OCI-LY3 (cell line): ENCODE measurements around the gene PID1.
"Not testable (repeated sequence)": the region's sequence is repeated elsewhere in the genome, so short reads cannot be mapped to it uniquely, and the experiment has no call there.

Experiments
- H2AFZ ChIP-seq: fragments of 200-600, 300-600 bp; shearing (Covaris generic); 2 replicates; pipeline ENCODE4 v1.6.0; 2014; ENCODE audit warnings: antibody characterized with exemption, low read depth, low read length
- H3K27ac ChIP-seq: fragments of 200-600, 300-600 bp; sonication (generic); 2 replicates; pipeline ENCODE4 v1.5.1; 2014; ENCODE audit warnings: mild to moderate bottlenecking, low read length, moderate library complexity, mixed read lengths
- H3K27me3 ChIP-seq: fragments of 200-600, 300-600 bp; sonication (generic); 2 replicates; pipeline ENCODE4 v1.6.1; 2014; ENCODE audit warnings: low read depth, low read length, mixed read lengths
- H3K36me3 ChIP-seq: fragments of 200-600, 300-600 bp; sonication (generic); replicated peaks from 2 replicates; pipeline ENCODE3; 2014; ENCODE audit warnings: low read depth, low read length, mixed read lengths
- H3K4me1 ChIP-seq: fragments of 300-600, 200-600 bp; sonication (generic); 2 replicates; pipeline ENCODE4 v1.6.1; 2014; ENCODE audit warnings: low read length, mixed read lengths
- H3K4me2 ChIP-seq: fragments of 200-600, 300-600 bp; sonication (generic); 2 replicates; pipeline ENCODE4 v1.6.1; 2014; ENCODE audit warnings: low read length, mixed read lengths
- H3K4me3 ChIP-seq: fragments of 300-600, 200-600 bp; sonication (generic); 2 replicates; pipeline ENCODE4 v1.5.1; 2014; ENCODE audit warnings: antibody characterized with exemption, mild to moderate bottlenecking, low read length, moderate library complexity
- H3K79me2 ChIP-seq: fragments of 300-600, 200-600 bp; shearing (Covaris generic); 2 replicates; pipeline ENCODE4 v1.6.1; 2014; ENCODE audit warnings: mild to moderate bottlenecking, low read length, mixed read lengths
- H3K9ac ChIP-seq: fragments of 300-600, 200-600 bp; shearing (Covaris generic); 2 replicates; pipeline ENCODE4 v1.6.0; 2014; ENCODE audit warnings: mild to moderate bottlenecking, low read length, moderate library complexity
- H3K9me3 ChIP-seq: fragments of 200-600, 300-600 bp; shearing (Covaris generic); 2 replicates; pipeline ENCODE4 v1.6.1; 2014; ENCODE audit warnings: low read length, mixed read lengths; ENCODE audit not compliant: insufficient read depth
- H4K20me1 ChIP-seq: fragments of 200-600, 300-600 bp; sonication (generic); 2 replicates; pipeline ENCODE4 v1.6.1; 2016; ENCODE audit warnings: low read length, mixed read lengths; ENCODE audit not compliant: insufficient read depth
- EZH2phosphoT487 ChIP-seq: fragments of 200-600 bp; shearing (Covaris generic); IDR thresholded peaks from 2 replicates; pipeline ENCODE4 v1.6.1; 2018; ENCODE audit warnings: antibody characterized with exemption, mixed run types, low read depth
- TF ChIP-seq, protein P1 (sequence below): fragments of 200-600, 300-600 bp; sonication (generic); IDR thresholded peaks from 2 replicates; pipeline ENCODE4 v1.5.1; 2014; ENCODE audit warnings: antibody characterized with exemption, low read length, low read depth

PID1 gene

DNA sequence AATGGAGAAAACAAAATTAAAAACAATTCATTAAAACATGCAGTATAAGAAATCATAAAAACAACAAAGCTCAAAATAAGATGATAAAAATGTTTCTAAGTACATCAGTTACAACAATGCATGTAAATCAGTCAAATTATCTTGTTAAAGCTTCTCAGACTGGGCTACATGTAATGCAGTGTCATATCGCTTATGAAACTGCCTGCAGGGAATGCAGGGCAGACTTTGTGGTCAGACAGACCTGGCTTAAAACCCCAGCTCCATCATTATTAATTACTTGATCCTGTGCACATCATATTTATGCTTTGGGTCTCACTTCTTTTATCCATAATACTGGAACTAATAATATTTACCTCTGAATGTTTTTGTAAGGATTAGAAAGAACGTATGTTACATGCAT, 74.6 kb downstream of the PID1 start:
- TF ChIP-seq, protein P1, sequence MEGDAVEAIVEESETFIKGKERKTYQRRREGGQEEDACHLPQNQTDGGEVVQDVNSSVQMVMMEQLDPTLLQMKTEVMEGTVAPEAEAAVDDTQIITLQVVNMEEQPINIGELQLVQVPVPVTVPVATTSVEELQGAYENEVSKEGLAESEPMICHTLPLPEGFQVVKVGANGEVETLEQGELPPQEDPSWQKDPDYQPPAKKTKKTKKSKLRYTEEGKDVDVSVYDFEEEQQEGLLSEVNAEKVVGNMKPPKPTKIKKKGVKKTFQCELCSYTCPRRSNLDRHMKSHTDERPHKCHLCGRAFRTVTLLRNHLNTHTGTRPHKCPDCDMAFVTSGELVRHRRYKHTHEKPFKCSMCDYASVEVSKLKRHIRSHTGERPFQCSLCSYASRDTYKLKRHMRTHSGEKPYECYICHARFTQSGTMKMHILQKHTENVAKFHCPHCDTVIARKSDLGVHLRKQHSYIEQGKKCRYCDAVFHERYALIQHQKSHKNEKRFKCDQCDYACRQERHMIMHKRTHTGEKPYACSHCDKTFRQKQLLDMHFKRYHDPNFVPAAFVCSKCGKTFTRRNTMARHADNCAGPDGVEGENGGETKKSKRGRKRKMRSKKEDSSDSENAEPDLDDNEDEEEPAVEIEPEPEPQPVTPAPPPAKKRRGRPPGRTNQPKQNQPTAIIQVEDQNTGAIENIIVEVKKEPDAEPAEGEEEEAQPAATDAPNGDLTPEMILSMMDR = no peak
- no peak for TF ChIP-seq EZH2phosphoT487
- no peak overlapping the region for H3K27ac ChIP-seq
- no peaks in the 10 kb centered on the region for H3K36me3 ChIP-seq
- H3K4me2 ChIP-seq = no peak overlapping the region
- no peak overlapping the region for H2AFZ ChIP-seq
- H3K27me3 ChIP-seq = no peaks in the 10 kb centered on the region
- no peak overlapping the region for H3K4me3 ChIP-seq
- H3K4me1 ChIP-seq = no peaks in the 10 kb centered on the region
- no peaks in the 10 kb centered on the region for H3K9me3 ChIP-seq
- H3K9ac ChIP-seq = no peak overlapping the region
- H4K20me1 ChIP-seq = no peaks in the 10 kb centered on the region
- H3K79me2 ChIP-seq = no peaks in the 10 kb centered on the region

DNA sequence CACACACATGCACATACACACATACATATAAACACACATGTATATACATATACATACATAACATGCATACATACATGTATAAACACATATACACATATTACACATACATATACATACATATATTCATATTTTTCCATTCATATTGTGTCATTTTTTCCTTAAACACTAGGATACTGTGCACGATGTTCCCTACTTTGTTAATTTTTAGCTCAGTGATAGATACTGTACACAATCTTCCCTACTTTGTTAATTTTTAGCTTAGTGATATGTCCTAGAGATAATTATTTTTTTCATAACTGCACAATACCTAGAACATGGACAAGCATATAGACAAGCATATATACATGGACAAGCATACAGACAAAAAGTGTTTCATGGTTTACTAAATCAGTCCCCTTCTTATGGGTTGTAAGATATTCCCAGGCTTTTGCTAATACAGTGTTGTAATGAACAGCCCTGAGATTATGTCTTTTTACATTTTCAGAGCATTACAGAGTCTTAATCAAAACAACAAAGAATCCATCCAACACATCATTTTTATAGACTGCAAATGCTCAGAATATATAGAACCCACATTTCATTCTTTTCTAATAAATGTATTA, 75.6 kb downstream of the PID1 start:
- Histone ChIP-seq H3K79me2 (no peaks in the 10 kb centered on the region), H3K27ac (no peak overlapping the region), H3K27me3 (no peaks in the 10 kb centered on the region), H3K4me3 (no peak overlapping the region), H3K9ac (no peak overlapping the region), H3K4me2 (no peak overlapping the region), H4K20me1 (no peaks in the 10 kb centered on the region), H3K4me1 (no peaks in the 10 kb centered on the region), H2AFZ (no peak overlapping the region), H3K9me3 (no peaks in the 10 kb centered on the region), H3K36me3 (no peaks in the 10 kb centered on the region)
- TF ChIP-seq, protein P1 = no peak
- no peak for TF ChIP-seq EZH2phosphoT487

GRCh38 chr2:229193281-229193680, 77.8 kb downstream of the PID1 start:
- Histone ChIP-seq H3K27ac (no peak overlapping the region), H3K9ac (no peak overlapping the region), H3K36me3 (no peaks in the 10 kb centered on the region), H3K9me3 (no peaks in the 10 kb centered on the region), H4K20me1 (no peaks in the 10 kb centered on the region), H3K4me2 (no peak overlapping the region), H2AFZ (no peak overlapping the region), H3K4me1 (no peaks in the 10 kb centered on the region), H3K4me3 (no peak overlapping the region), H3K27me3 (no peaks in the 10 kb centered on the region), H3K79me2 (no peaks in the 10 kb centered on the region)
- TF ChIP-seq, protein P1 = no peak
- TF ChIP-seq EZH2phosphoT487 = no peak

DNA sequence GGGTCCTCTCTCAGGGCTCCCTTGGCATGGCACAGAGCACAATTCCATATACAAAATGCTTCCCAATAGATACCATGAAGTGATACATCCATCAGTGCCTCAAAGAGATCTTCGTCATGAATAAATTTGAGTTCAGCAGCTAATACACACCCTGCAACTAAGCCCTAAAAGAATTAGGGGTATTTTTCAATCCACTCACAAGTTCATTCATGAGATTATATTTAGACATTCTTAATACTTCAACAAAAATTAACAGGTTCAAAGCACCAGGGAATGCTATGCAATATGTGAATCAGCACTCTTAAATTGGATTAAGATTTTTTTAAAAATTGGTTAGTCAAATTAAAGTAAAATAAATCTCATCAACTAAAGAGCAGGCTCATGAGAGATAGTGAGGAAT, 79.7 kb downstream of the PID1 start:
- no peak for TF ChIP-seq EZH2phosphoT487
- H3K4me2 ChIP-seq = no peak overlapping the region
- H3K27me3 ChIP-seq = no peaks in the 10 kb centered on the region
- no peaks in the 10 kb centered on the region for H3K36me3 ChIP-seq
- no peak overlapping the region for H3K9ac ChIP-seq
- H3K27ac ChIP-seq = no peak overlapping the region
- H4K20me1 ChIP-seq = no peaks in the 10 kb centered on the region
- no peaks in the 10 kb centered on the region for H3K9me3 ChIP-seq
- H3K4me1 ChIP-seq = no peaks in the 10 kb centered on the region
- no peak overlapping the region for H3K4me3 ChIP-seq
- H3K79me2 ChIP-seq = no peaks in the 10 kb centered on the region
- H2AFZ ChIP-seq = no peak overlapping the region

DNA sequence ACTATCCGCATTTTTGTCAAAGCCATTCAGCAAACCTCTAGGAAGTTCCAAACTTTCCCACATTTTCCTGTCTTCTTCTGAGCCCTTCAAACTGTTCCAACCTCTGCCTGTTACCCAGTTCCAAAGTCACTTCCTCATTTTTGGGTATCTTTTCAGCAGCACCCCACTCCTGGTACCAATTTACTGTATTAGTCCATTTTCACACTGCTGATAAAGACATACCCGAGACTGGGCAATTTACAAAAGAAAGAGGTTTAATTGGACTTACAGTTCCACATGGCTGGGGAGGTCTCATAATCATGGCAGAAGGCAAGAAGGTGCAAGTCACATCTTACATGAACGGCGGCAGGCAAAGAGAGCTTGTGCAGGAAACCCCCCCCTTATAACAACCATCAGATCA, 84.0 kb downstream of the PID1 start:
- not testable (repeated sequence) for H3K4me1 ChIP-seq, H3K27ac ChIP-seq, H2AFZ ChIP-seq

More for the DNA sequence above, 84.0 kb downstream of the PID1 start:
- not testable (repeated sequence) for H3K4me3 ChIP-seq, H3K9ac ChIP-seq, H3K79me2 ChIP-seq, H4K20me1 ChIP-seq, H3K36me3 ChIP-seq, H3K27me3 ChIP-seq, H3K4me2 ChIP-seq, H3K9me3 ChIP-seq
